Stimulated activated CD8-positive, alpha-beta memory T cell treated with anti-CD3 and anti-CD28 coated beads, Interleukin-12 subunit alpha, Interleukin-12 subunit beta, amount 100 ng/mL, for 24 hours (primary cell): ENCODE results near the gene PDE4B.
"Not testable (repeated sequence)": the region's sequence is repeated elsewhere in the genome, so short reads cannot be mapped to it uniquely, and the experiment has no call there.

Experiments used
- DNase-seq: peaks from one replicate; pipeline ENCODE4 v3.0.0-alpha.2; 2020; ENCODE audit errors: extremely low read depth

PDE4B gene

DNA sequence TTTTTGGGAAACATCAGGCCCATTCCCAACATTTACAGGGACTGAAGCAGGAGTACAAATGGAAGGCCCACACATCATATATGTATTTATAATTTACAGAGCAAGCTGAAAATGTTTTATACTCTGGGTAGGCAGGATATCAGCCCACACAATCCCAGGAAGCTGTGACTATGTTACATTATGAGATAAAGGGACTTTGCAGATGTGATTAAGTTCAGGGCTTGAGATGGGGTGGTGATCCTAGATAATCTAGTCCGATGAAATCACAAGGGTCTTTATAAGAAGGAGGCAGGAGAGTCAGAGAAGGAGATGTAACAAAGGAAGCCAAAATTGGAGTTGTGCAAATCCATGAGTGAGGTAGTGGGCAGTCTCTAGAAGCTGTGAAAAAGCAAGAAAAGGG is 160.5 kb downstream of the PDE4B start:
- DNase-seq = no peak

DNA sequence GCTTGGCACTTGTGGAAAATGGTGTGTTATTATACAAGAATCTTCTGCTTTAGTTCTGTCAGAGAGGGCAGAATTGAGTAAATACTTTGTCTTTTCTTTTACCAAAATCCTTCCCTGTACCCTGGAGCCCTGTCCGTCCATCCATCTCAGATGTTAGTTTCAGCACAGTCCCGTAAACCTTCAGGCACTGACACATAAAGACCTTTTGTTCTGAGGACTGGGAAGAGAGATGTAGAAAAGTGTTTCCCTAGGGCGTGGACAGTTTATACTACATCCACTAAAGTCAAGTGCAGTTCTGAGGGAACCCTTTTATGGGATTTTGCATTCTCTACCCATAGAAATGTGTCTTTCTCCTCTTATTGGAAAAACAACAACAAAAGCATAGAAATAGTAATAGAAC is 162.4 kb downstream of the PDE4B start:
- DNase-seq = no peak

DNA sequence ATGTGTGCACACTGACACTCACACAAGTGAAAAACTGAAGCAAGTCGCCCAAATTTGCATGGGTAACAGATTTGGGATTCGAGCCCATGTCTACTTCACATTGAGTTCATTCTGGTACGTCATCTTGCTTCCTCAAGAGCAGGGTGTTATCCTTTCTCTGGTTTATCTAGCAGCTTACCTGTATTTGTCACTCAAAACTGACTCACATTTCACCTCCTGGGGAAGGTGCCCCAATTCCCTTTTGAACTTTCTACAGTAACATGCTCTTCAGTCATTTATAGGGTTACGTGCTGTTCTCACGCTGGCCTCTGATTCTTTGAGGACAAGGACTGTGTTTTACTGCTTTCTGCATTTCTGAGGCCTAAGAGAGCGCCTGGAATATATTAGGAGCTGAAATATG is 162.8 kb downstream of the PDE4B start:
- no peak for DNase-seq

DNA sequence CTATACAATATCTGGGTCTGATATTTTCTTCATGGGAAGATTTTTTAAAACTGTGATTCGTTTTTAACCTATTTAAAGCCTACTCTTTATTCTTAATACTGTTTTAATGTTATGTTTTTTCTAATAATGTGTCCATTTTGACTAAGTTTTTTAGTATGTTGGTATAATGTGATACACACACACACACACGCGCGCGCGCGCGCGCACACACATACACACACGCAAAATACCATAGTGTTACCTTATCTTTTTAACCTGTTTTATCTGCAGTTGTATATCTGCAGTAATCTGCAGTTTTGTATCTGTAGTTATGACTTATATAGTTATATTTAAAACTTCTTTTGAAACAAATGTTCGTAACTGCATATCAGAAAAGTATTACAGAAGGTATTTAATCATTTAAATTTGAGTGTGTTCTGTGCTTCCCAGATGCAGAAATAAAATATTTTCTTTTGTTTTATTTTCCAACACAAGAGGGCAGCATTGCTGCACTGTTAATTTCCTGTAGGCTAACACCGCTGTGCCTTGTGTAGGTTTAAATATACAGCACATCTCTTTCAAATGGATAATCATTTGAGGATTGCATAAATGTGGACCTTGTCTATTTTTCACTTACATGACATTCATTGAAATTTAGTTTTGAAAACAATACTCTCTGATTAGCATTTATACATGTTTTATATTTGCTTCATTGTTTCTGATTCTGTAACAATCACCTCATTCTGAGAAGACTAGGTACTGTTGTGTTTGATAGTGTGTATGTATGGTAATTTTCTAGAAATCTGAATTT is 166.1 kb downstream of the PDE4B start:
- DNase-seq = no peak

DNA sequence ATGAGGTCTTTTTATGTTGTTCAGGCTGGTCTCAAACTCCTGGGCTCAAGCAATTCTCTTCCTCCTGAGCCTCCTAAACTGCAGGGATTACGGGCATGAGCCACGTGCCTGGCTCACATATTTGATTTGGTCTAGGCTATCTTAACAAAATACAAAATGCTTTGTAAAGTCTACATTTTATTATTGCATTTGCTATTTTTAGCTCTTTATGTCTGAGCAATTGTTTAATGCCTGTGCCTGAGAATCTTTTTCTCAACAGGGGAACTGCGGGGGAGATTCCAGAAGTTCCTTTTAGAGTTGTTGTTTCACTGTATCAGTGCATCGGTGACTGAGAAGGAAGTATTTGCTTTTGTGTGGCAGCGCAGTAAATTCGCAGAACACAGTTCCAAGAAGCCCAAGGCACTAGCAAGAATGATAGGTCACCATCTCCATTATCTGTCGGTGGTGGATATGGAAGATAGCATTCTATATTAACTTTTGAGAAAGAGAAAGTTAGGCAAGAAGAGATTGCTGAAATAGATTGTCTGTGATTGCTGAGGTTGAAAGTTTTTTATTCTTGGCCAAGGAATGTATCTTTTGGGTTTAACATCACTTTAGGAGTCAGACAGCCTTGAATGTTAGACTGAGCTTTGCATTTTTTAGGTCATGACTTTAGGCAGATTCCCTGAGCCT is 167.3 kb downstream of the PDE4B start:
- DNase-seq = no peak

GRCh38 chr1:65963156-65963888 is 170.6 kb downstream of the PDE4B start:
- DNase-seq = no peak

DNA sequence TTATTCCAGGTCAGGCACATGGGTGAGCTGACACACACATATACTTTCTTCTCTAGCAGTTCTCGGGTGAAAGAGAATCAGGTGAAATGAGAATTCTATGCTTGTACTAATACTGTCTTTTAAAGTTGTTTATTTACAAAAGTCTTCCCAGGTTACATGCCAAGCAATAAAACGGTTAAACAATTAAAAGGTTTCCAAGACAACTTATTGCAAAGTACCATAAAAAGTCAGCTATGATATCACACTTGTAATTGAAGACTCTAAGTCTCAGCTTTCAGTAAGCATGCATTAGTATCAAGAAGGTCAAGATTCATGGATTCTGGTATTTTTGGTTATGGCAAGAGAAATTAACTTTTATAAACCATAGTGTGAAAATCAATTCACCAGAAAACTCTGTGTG is 171.4 kb downstream of the PDE4B start:
- no peak for DNase-seq

GRCh38 chr1:65965112-65965996 is 172.7 kb downstream of the PDE4B start:
- no peak for DNase-seq

DNA sequence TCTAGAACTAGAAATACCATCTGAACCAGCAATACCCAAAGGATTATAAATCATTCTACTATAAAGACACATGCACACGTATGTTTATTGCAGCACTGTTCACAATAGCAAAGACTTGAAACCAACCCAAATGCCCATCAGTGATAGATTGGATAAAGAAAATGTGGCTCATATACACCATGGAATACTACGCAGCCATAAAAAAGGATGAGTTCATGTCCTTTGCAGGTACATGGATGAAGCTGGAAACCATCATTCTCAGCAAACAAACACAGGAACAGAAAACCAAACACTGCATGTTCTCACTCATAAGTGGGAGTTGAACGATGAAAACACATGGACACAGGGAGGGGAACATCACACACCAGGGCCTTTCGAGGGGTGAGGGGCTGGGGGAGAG is 174.8 kb downstream of the PDE4B start:
- DNase-seq = not testable (repeated sequence)

DNA sequence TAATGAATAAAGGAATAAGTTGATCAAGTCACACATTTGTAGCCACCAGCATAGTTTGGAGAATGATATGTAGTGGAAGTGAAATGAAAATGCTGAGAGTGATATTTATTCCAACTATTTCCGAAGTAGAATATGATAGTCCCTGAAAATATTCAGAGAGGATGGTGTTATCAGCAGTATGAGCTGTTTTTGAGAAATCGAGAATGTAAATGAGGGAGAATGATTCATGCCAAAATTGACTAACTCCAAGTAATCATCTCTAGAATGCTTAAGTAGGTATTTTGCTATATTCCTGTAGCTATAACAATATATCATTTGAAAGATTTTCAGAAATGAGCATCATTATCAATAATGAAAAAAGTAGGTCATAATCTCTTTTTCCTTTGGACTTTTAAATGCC is 178.9 kb downstream of the PDE4B start:
- DNase-seq = no peak

- no peak for DNase-seq
Observed at GRCh38 chr1:65975708-65976107, 183.0 kb downstream of the PDE4B start.

DNA sequence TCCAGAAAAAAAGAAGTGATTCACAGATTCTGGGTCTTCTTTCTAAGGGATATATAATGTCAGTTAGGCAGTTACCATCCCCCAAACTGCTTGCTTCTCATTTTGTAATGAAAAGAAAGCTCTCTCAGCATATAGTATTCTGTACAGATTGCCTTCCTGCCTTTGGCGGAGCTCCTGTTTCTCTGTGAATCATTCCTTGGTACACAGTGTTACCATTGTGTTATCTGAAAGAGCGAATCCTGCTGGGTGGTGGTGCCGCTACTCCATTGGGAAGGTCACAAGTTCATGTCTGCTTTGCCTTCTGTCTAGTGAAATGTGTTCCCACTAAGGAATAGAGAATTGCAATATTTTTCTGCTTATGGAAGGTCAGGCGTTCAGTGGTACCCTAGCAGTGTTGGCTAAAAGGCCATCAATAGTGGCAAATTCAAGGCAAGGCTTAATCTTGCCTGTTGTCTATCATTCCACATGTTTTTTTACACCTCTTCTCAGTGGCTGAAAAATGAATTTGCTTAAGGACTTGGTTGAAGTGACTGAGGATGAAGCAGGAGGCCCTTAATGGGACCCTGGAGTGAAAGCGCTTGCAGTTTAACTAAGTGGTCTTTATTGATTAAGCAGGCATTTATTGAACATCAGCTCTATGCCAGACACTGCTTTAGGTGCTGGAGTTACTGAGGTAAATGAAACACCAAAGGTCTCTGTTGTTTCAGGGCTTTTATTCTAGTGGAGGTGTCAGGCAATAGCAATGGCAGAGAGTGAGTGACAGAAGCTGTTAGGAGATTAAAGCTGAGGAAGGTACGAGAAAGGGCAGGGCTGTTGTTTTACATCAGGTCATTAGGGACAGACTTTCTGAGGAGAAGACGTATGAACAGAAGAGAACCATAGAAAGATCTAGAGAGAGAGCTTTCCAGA is 186.7 kb downstream of the PDE4B start:
- DNase-seq = no peak

GRCh38 chr1:65980237-65980636 is 187.5 kb downstream of the PDE4B start:
- DNase-seq = no peak

- no peak for DNase-seq
Observed at GRCh38 chr1:65983500-65983899, 190.8 kb downstream of the PDE4B start.

DNA sequence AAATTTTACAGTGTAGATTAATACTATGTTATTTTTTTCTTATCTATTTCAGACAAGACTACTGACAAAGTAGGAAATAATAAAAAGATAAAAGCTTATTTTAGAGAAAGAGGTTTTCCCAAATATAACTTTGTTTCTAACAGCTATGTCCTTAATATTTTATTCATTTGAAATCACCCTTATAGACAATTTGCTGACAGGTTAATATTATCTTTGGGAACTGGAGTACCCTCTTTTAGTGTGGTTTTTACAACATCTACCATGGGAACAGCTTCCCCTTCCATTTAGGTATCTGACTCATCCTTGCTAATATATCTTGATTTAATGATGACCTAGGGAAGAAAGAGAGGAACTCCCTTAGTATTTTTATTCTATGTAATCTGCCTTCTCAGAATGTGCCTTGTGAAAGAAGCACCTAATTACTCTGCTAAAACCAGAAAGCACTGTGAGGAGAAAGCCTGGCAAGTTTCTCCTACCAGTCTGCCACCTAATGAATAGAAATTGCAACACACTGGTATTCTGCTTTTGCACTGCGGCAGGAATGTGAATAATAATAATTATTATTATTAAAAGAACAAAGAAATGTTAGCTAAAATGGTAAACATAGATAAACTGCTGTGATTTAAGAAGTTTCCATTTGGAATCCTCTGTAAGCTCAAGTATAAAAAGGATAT is 192.8 kb downstream of the PDE4B start:
- DNase-seq = no peak

- no peak for DNase-seq
Observed at GRCh38 chr1:65986146-65986545, 193.5 kb downstream of the PDE4B start.

DNA sequence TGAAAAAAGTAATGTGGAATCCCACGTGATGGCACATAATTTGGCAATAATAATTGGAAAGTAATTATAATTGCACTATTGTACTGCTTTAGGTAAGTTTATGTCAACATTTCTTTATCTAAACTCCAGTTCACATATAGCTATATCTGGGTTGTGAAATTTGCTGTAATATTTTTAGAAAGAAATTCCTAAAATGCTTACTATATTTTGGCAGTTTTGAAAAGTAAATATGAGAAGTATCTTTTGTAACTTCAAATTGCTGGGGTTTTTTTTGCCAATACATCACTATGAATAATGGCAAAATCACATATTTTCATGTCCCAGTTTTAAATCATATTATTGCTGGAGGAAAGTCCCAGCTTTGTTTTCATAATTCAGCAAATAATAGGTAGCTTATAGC is 197.5 kb downstream of the PDE4B start:
- DNase-seq = no peak

DNA sequence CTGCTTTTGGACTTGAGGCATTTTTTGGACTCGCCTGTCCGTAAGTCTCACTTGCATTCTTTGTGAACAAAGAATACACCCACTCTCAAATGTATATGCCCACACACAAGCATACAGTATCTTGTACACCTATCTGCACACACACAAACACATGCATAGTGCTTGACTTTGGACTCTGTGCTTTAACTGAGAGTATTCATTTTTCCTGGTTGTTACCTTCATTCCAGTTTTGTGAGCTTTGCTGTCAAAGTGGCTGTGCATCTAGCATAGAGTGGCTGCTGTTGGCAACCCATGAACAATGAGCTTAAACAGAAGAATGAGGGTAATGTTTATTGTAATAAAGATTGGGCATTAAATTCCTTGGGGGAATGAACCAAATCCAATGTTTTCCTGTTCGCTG is 199.0 kb downstream of the PDE4B start:
- DNase-seq = no peak

DNA sequence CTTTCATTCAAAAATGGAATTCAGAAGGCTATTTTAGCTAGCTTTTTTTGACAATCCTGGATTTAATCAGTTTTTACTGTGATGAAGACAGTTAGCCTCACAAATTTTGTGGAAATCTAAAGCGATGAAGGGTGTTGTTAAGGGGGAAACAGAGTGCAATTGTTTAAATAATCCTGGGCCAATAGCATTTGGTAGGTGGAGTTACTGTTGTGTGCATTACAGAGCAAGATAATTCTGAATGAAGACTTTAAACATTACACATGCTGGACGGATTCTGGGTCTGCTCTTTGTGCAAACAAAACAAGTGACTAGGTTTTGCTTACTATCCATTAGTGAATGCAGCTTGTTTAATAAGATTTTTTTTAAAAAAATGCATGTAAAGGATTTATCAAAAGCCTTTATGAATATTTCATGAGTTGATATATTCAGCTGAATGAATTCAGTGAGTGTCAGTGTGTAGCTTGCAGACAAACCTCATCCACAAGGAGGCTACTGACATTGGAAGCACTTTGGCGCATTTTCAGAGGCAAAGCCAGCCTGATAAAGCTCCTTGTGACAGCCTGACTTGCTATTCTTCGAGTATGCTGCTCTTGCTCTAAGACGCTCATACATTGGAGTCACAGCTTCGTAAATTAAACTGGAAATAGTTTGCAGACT is 199.6 kb downstream of the PDE4B start:
- no peak for DNase-seq

GRCh38 chr1:65992831-65993271 is 200.2 kb downstream of the PDE4B start:
- no peak for DNase-seq
